Endodermal cell (in vitro differentiated cells): ENCODE measurements around the gene KRT6B. TPM values are rescaled to one million over a fixed set of nuclear protein-coding genes. Genes with fewer than 3 reads are reported as not detected.

Source experiments
- DNase-seq: peaks from one replicate; pipeline ENCODE4 v3.0.0-alpha.2; 2017
- H3K27ac ChIP-seq: 2 replicates; pipeline ENCODE4 v1.5.1; 2013; ENCODE audit warnings: mild to moderate bottlenecking, low read depth, low read length, moderate library complexity
- H3K27me3 ChIP-seq: 2 replicates; pipeline ENCODE4 v1.6.1; 2013; ENCODE audit warnings: mild to moderate bottlenecking, low read length, moderate library complexity; ENCODE audit not compliant: insufficient read depth, control insufficient read depth, poor library complexity, severe bottlenecking
- H3K36me3 ChIP-seq: 2 replicates; pipeline ENCODE4 v1.7.0; 2013; ENCODE audit warnings: mild to moderate bottlenecking, low read length, moderate library complexity; ENCODE audit not compliant: control insufficient read depth, insufficient read depth
- H3K4me1 ChIP-seq: one replicate; pipeline ENCODE4 v1.7.0; 2013; ENCODE audit warnings: low read length; ENCODE audit not compliant: control insufficient read depth, insufficient read depth
- H3K4me3 ChIP-seq: 2 replicates; pipeline ENCODE4 v1.5.1; 2013; ENCODE audit warnings: mild to moderate bottlenecking, low read length, moderate library complexity
- H3K9ac ChIP-seq: 2 replicates; pipeline ENCODE4 v1.6.1; 2013; ENCODE audit warnings: mild to moderate bottlenecking, low read length, moderate library complexity; ENCODE audit not compliant: poor library complexity, severe bottlenecking; ENCODE audit errors: extremely low read depth
- H3K9me3 ChIP-seq: 2 replicates; pipeline ENCODE4 v1.6.1; 2013; ENCODE audit warnings: mild to moderate bottlenecking, low read length, moderate library complexity; ENCODE audit not compliant: control insufficient read depth
- H3K27ac Mint-ChIP-seq: 2 replicates; pipeline ENCODE4 v1.8.0; 2020; ENCODE audit warnings: mixed read lengths
- H3K27me3 Mint-ChIP-seq: 2 replicates; pipeline ENCODE4 v1.8.0; 2021; ENCODE audit warnings: mild to moderate bottlenecking, mixed read lengths; ENCODE audit not compliant: insufficient read depth
- H3K36me3 Mint-ChIP-seq: 2 replicates; pipeline ENCODE4 v1.8.0; 2020; ENCODE audit warnings: low read depth, mixed read lengths
- H3K4me1 Mint-ChIP-seq: 2 replicates; pipeline ENCODE4 v1.8.0; 2020; ENCODE audit warnings: mixed read lengths
- H3K4me3 Mint-ChIP-seq: 2 replicates; pipeline ENCODE4 v1.8.0; 2020; ENCODE audit warnings: mild to moderate bottlenecking, moderate library complexity, mixed read lengths
- H3K9me3 Mint-ChIP-seq: 2 replicates; pipeline ENCODE4 v1.8.0; 2020; ENCODE audit warnings: mild to moderate bottlenecking, mixed read lengths
- CTCF ChIP-seq: fragments of 200-600 bp; sonication (generic); conservative IDR thresholded peaks from 2 replicates; pipeline ENCODE4 v1.5.0; 2021; ENCODE audit warnings: antibody characterized with exemption, mild to moderate bottlenecking
- WGBS, 2 experiments: methylation state at CpG; one replicate each; pipeline versions ENCODE4 v1.1.5 to v1.1.7; 2013; ENCODE audit warnings: missing lambda C conversion rate in 2 of 2, mixed read lengths in 1 of 2; ENCODE audit not compliant: insufficient coverage in 1 of 2, insufficient read length in 1 of 2; 5-methylcytosine and 5-hydroxymethylcytosine counted together
- total RNA-seq, 2 donors: library from RNA; stranded (reverse); fragmentation: NEBNext Ultra II Directional in 1 of 2; extraction: Animal tissue kit (Norgen Biotek cat#: 25700) in 1 of 2; gene quantifications; 2 replicates in 1 of 2; 3 replicates in 1 of 2; pipeline ENCODE4 v1.2.1, GENCODE V29; 2021

KRT6B gene
- total RNA-seq, 2 donors from 2014 or later = not detected

DNA sequence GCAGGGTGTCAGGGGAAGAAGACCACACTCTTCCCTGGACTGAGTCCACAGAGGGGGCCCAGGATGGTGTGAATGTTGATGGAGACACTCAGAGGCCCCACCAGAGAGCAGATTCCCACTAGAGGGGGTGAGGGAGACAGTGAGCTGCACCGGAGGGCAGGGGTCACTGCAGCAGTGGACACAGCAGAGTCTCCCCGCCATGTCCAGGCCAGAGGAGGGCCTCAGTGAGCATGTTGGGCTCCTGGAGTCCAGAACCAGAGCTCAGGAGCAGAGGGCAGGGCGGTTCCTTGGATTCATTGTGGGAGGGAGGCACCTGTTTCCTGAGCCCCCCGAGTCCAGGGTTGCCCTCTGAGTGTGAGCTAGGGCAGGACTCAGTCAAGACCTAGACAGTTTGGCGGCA is 44.0 kb downstream of the KRT6B start:
- DNase-seq = no peak
- Mint-ChIP-seq H3K27me3 (peaks cover 18% of the 10 kb centered on the region), H3K4me1 (peaks cover 12% of the 10 kb centered on the region), H3K9me3 (peaks cover 14% of the 10 kb centered on the region), H3K4me3 (no peak overlapping the region), H3K36me3 (no peaks in the 10 kb centered on the region), H3K27ac (no peak overlapping the region)
- WGBS, 2 experiments = 88 to 93% methylated on average over 3 to 5 of the region's 5 CpGs
- no peaks in the 10 kb centered on the region for H3K36me3 ChIP-seq
- H3K27me3 ChIP-seq = no peaks in the 10 kb centered on the region
- H3K4me3 ChIP-seq = no peak overlapping the region
- H3K9ac ChIP-seq = no peak overlapping the region
- peak; percentile 43 for TF ChIP-seq CTCF
- H3K27ac ChIP-seq = no peak overlapping the region
- no peaks in the 10 kb centered on the region for H3K4me1 ChIP-seq
- H3K9me3 ChIP-seq = no peaks in the 10 kb centered on the region

DNA sequence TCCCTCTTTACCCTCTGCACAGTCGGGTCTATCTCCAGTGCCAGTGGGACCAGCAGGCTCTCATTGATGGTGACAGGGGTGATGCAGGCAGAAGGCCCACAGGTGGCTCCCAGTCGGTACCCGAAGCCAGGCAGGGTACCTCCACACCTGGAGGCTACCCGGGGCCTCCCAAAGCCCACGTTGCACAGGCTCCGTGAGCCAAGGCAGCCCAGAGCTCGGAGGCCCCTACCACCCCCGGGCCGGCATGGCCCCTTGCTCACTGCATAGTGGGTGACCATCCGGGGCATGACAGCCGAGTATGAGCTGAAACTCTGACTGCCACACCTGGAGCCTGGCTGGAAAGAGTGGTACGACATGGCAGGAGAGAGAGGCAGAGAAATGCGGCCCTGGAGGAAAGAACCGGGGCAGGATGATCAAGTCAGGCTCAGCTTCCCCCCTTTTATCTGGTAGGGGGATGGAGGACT is 46.0 kb downstream of the KRT6B start, which contains the start of gene KRT82:
KRT82 (minus strand) TSS at position 414 of the 464 bp plus-strand sequence; CDS start at position 356, 58 bp downstream.
- DNase-seq = no peak
- no peaks in the 10 kb centered on the region for H3K4me1 ChIP-seq
- no peak within 1 kb of the TSS for H3K9ac ChIP-seq
- no peaks in the 10 kb centered on the region for H3K9me3 ChIP-seq
- H3K27me3 Mint-ChIP-seq = peaks cover 19% of the 10 kb centered on the region
- H3K4me1 Mint-ChIP-seq = peaks cover 10% of the 10 kb centered on the region
- TF ChIP-seq CTCF = no peak
- H3K36me3 ChIP-seq = no peaks in the 10 kb centered on the region
- H3K36me3 Mint-ChIP-seq = no peaks in the 10 kb centered on the region
- no peak within 1 kb of the TSS for H3K4me3 Mint-ChIP-seq
- H3K27ac ChIP-seq = no peak within 1 kb of the TSS
- H3K4me3 ChIP-seq = no peak within 1 kb of the TSS
- peaks cover 11% of the 10 kb centered on the region for H3K9me3 Mint-ChIP-seq
- WGBS, 2 experiments = 93 to 98% methylated on average over 9 to 14 of the region's 14 CpGs
- no peaks in the 10 kb centered on the region for H3K27me3 ChIP-seq
- H3K27ac Mint-ChIP-seq = no peak within 1 kb of the TSS

GRCh38 chr12:52404951-52405350 is 47.0 kb downstream of the KRT6B start:
- no peaks in the 10 kb centered on the region for H3K4me1 ChIP-seq
- H3K9me3 ChIP-seq = no peaks in the 10 kb centered on the region
- H3K27ac ChIP-seq = no peak overlapping the region
- no peak for TF ChIP-seq CTCF
- H3K36me3 ChIP-seq = no peaks in the 10 kb centered on the region
- no peak for DNase-seq
- Mint-ChIP-seq H3K27me3 (peaks cover 19% of the 10 kb centered on the region), H3K27ac (no peak overlapping the region), H3K9me3 (peaks cover 11% of the 10 kb centered on the region), H3K4me1 (peaks cover 8% of the 10 kb centered on the region), H3K4me3 (no peak overlapping the region), H3K36me3 (no peaks in the 10 kb centered on the region)
- WGBS, 2 experiments = 88 to 100% methylated on average over 1 to 3 of the region's 3 CpGs
- no peak overlapping the region for H3K9ac ChIP-seq
- H3K27me3 ChIP-seq = no peaks in the 10 kb centered on the region
- H3K4me3 ChIP-seq = no peak overlapping the region
